Measurements from ENCODE around the gene PGBD4. TPM values are rescaled to one million over a fixed set of nuclear protein-coding genes. Genes with fewer than 3 reads are reported as not detected.
A peak's percentile ranks its signal among the peaks of the same experiment; 100 is the strongest.

PGBD4 gene
- 1.2 TPM for total RNA-seq (ENCODE audit: unreplicated experiment)
- long read RNA-seq, full-length matches to known transcripts, result 2 of 2 reads
- long read RNA-seq, partial matches to known transcripts, result 0 of 2 reads
- long read RNA-seq, other reads (novel, unspliced or antisense), result 0 of 2 reads

DNA sequence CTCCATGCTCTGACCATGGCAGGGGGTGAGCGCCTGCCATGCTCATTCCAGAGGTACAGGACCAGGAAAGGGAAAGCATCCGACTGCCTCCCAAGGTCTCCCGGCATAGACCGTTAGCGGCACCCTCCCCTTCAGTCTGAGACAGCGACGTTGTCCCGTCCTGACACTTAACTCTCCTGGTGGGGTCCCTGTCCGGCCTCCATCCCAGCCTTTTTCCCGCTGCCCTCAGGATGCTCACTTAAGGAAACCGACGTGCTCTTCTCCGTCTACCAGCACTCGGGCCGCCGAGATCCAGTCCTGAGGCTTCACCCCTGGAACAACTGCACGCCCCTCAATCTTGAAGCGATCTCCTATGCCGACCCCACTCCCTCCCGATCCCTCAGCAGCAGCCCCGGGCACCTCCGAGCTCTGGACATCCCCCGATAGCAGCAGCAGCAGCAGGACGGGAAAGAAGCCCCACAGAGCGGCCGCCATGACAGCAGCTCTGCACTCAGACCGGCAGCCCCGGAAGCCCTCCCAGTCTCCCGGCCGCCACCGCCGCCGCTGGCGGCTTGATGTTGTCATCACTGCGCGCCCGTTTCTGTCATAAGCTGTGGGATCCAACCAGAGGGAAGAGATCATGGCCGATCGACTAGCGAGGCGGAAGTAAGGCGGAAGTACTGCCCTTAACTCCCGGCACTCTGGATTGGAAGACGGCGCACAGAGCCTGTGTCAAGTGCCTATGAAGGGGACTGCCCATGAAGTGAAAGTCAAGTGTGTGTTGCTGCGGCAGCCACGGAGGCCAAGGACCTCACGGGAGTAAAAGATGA is at the start of gene PGBD4, which contains the start of gene EMC7:
Gene PGBD4, plus strand, starts transcription at position 718 of the 809 bp plus-strand sequence. CDS start 449 bp downstream, outside the sequence.
Gene EMC7, minus strand, starts transcription at position 497 of the 809 bp plus-strand sequence. Its CDS starts 23 bp downstream, at position 474.
- Mint-ChIP-seq H3K4me1 (ENCODE audit: unreplicated experiment) (peaks cover 21% of the 10 kb centered on the region), H3K36me3 (ENCODE audit: low read depth, unreplicated experiment) (peaks cover 6% of the 10 kb centered on the region), H3K4me3 (ENCODE audit: unreplicated experiment) (peak within 1 kb of the TSS; percentile 99), H3K27me3 (ENCODE audit: unreplicated experiment) (peaks cover 4% of the 10 kb centered on the region), H3K27ac (ENCODE audit: unreplicated experiment) (peak within 1 kb of the TSS; percentile 97), H3K9me3 (ENCODE audit: unreplicated experiment) (no peaks in the 10 kb centered on the region)
- TF ChIP-seq CTCF (IDR thresholded peaks at IDR 0.05; ENCODE audit: unreplicated experiment), result no peak
- DNase-seq (ENCODE audit: low spot score), result peak; percentile 99

DNA sequence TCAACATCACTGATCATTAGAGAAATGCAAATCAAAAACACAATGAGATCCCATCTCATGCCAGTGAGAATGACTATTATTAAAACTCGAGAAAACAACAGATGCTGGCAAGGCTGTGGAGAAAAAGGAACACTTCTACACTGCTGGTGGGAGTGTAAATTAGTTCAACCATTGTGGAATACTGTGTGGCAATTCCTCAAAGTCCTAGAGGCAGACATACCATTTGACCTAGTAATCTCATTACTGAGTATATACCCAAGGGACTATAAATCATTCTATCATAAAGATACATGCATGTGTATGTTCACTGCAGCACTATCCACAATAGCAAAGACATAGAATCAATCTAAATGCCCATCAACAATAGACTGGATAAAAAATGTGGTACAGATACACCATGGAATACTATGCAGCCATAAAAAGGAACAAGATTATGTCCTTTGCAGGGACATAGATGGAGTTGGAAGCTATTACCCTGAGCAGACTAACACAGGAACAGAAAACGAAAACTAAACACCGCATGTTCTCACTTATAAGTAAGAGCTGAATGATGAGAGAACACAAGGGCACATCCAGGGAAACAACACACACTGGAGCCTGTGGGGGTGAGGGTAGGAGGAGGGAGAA is 47.7 kb upstream of the PGBD4 start:
- Mint-ChIP-seq H3K9me3 (ENCODE audit: unreplicated experiment) (peaks cover 6% of the 10 kb centered on the region), H3K27ac (ENCODE audit: unreplicated experiment) (no peak overlapping the region), H3K27me3 (ENCODE audit: unreplicated experiment) (peaks cover 1% of the 10 kb centered on the region), H3K4me1 (ENCODE audit: unreplicated experiment) (no peaks in the 10 kb centered on the region), H3K36me3 (ENCODE audit: low read depth, unreplicated experiment) (peaks cover 4% of the 10 kb centered on the region), H3K4me3 (ENCODE audit: unreplicated experiment) (no peak overlapping the region)
- TF ChIP-seq CTCF (IDR thresholded peaks at IDR 0.05; ENCODE audit: unreplicated experiment), result no peak
- DNase-seq (ENCODE audit: low spot score), result no peak

DNA sequence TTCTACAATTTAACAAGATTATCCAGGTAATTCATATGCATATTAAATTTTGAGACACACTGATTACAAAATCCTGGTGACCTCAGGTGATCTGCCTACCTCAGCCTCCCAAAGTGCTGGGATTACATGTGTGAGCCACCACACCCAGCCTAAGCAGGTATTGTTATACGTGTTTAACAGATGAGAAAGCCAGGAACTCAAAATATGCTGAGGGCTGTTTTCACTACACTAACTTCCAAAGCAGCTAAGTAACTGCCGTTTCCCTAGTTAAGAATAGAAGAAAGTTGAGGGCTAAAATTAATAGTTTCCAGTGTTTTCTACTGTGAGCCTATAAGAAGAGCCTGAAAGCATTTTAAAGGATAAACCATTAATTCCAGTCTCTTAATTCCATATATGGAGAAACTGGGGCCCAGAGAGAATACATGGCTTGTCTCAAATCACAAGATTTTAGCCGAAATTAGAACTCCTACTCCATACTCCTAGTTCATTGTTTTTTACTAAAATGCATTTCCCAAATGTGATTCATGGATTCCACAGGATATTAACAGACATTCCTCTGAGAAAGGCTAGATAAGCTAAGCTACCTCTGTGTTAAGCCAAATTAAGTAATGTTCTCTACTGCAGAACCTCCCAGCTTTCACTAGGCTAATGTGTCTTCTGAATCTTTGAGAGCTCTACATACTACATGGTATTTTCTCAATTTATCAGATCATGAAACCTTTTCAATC is 45.9 kb upstream of the PGBD4 start:
- no peak for DNase-seq (ENCODE audit: low spot score)
- Mint-ChIP-seq H3K4me3 (ENCODE audit: unreplicated experiment) (no peak overlapping the region), H3K4me1 (ENCODE audit: unreplicated experiment) (no peaks in the 10 kb centered on the region), H3K9me3 (ENCODE audit: unreplicated experiment) (peaks cover 3% of the 10 kb centered on the region), H3K36me3 (ENCODE audit: low read depth, unreplicated experiment) (no peaks in the 10 kb centered on the region), H3K27ac (ENCODE audit: unreplicated experiment) (no peak overlapping the region), H3K27me3 (ENCODE audit: unreplicated experiment) (peaks cover 1% of the 10 kb centered on the region)
- TF ChIP-seq CTCF (IDR thresholded peaks at IDR 0.05; ENCODE audit: unreplicated experiment), result no peak

GRCh38 chr15:34056911-34057310 is 45.0 kb upstream of the PGBD4 start:
- no peak overlapping the region for H3K4me3 Mint-ChIP-seq (ENCODE audit: unreplicated experiment)
- no peak for DNase-seq (ENCODE audit: low spot score)
- no peaks in the 10 kb centered on the region for H3K36me3 Mint-ChIP-seq (ENCODE audit: low read depth, unreplicated experiment)
- H3K9me3 Mint-ChIP-seq (ENCODE audit: unreplicated experiment), result no peaks in the 10 kb centered on the region
- H3K4me1 Mint-ChIP-seq (ENCODE audit: unreplicated experiment), result no peaks in the 10 kb centered on the region
- TF ChIP-seq CTCF (IDR thresholded peaks at IDR 0.05; ENCODE audit: unreplicated experiment), result no peak
- H3K27ac Mint-ChIP-seq (ENCODE audit: unreplicated experiment), result no peak overlapping the region
- peaks cover 1% of the 10 kb centered on the region for H3K27me3 Mint-ChIP-seq (ENCODE audit: unreplicated experiment)
